IPS DF 19.7 (cell line): ENCODE measurements around the gene NPHS2.
"Not testable (repeated sequence)": the region's sequence is repeated elsewhere in the genome, so short reads cannot be mapped to it uniquely, and the experiment has no call there.

Experiments used
- DNase-seq: peaks from one replicate; pipeline ENCODE4 v3.0.0-alpha.2; 2013; ENCODE audit warnings: low read depth, low spot score

NPHS2 gene

GRCh38 chr1:179547021-179547535, 28.7 kb downstream of the NPHS2 start:
- no peak for DNase-seq

- no peak for DNase-seq
These were observed 30.4 kb downstream of the NPHS2 start for GRCh38 chr1:179545321-179545720.

GRCh38 chr1:179541774-179542173, 34.0 kb downstream of the NPHS2 start:
- DNase-seq, result no peak

GRCh38 chr1:179530352-179530751, 45.4 kb downstream of the NPHS2 start:
- no peak for DNase-seq

GRCh38 chr1:179529482-179530195, 46.1 kb downstream of the NPHS2 start:
- DNase-seq, result peak; percentile 79

GRCh38 chr1:179518544-179518943, 57.2 kb downstream of the NPHS2 start:
- not testable (repeated sequence) for DNase-seq

GRCh38 chr1:179516976-179517705, 58.6 kb downstream of the NPHS2 start:
- no peak for DNase-seq

GRCh38 chr1:179510038-179510437, 65.7 kb downstream of the NPHS2 start:
- no peak for DNase-seq

- DNase-seq, result no peak
These were observed 66.4 kb downstream of the NPHS2 start for GRCh38 chr1:179509384-179509783.

- no peak for DNase-seq
These were observed 69.5 kb downstream of the NPHS2 start for GRCh38 chr1:179506199-179506598.
